ENCODE measurements around the gene MMP25. TPM values are rescaled to one million over a fixed set of nuclear protein-coding genes. Genes with fewer than 3 reads are reported as not detected.

The MMP25 gene
- total RNA-seq, 1 experiment from 2014 or later = 49.0 TPM

- H3K4me1 Mint-ChIP-seq = peaks cover 54% of the 10 kb centered on the region
- TF ChIP-seq ELF4 (CRISPR knock-in tag; IDR thresholded peaks at IDR 0.05; ENCODE audit: low read depth) (no peak), FOXP1 (CRISPR knock-in tag; IDR thresholded peaks at IDR 0.05; ENCODE audit: borderline replicate concordance) (peak; percentile 46; the same call in 1 of the 2 replicates)
- H3K36me3 Mint-ChIP-seq = peaks cover 35% of the 10 kb centered on the region
- POLR2A ChIA-PET = interaction anchor here (2.8 kb wide), 1 partner anchor 13 kb away, joined by 6 read pairs; no protein-coding TSS in a partner anchor
- peak overlapping the region; percentile 93 for H3K4me3 Mint-ChIP-seq
- CTCF ChIA-PET = interaction anchor here (0.9 to 8.5 kb wide), 10 partner anchors 9 to 68 kb away, joined by 3 to 68 read pairs (median 6); partner anchors contain the start of gene ZNF205
- H3K9me3 Mint-ChIP-seq = no peaks in the 10 kb centered on the region
- DNase-seq (ENCODE audit: low spot score) = no peak
- ATAC-seq = no peak
- H3K27ac Mint-ChIP-seq = peak overlapping the region; percentile 65; the same call in 1 of the 2 replicates
- no peaks in the 10 kb centered on the region for H3K27me3 Mint-ChIP-seq (ENCODE audit: low read depth)
These were observed 50.0 kb downstream of the MMP25 start for GRCh38 chr16:3096362-3096761.

GRCh38 chr16:3097266-3097665, 50.9 kb downstream of the MMP25 start:
- Mint-ChIP-seq H3K4me3 (peak overlapping the region; percentile 93), H3K27ac (peak overlapping the region; percentile 99), H3K27me3 (ENCODE audit: low read depth) (no peaks in the 10 kb centered on the region), H3K36me3 (peaks cover 26% of the 10 kb centered on the region), H3K9me3 (no peaks in the 10 kb centered on the region), H3K4me1 (peaks cover 61% of the 10 kb centered on the region)
- ATAC-seq (0 out of 2 replicates have a peak, but pooled peaks have one; percentile 1), DNase-seq (ENCODE audit: low spot score) (no peak)
- no peak for TF ChIP-seq HMGA2 (CRISPR knock-in tag; IDR thresholded peaks at IDR 0.05)
- no peak for TF ChIP-seq ZNF263 (CRISPR knock-in tag; IDR thresholded peaks at IDR 0.05; ENCODE audit: low read depth)
- TF ChIP-seq PRDM15 (CRISPR knock-in tag; IDR thresholded peaks at IDR 0.05) = peak; percentile 63
- no peak for TF ChIP-seq ZNF396 (CRISPR knock-in tag; IDR thresholded peaks at IDR 0.05; ENCODE audit: borderline replicate concordance)
- TF ChIP-seq GTF2I (CRISPR knock-in tag; conservative IDR thresholded peaks at IDR 0.05) = no peak
- TF ChIP-seq TEAD1 (CRISPR knock-in tag; IDR thresholded peaks at IDR 0.05) = no peak
- 0 out of 2 replicates have a peak, but pooled peaks have one; percentile 25 for TF ChIP-seq FOXP1 (CRISPR knock-in tag; IDR thresholded peaks at IDR 0.05; ENCODE audit: borderline replicate concordance)
- 0 out of 2 replicates have a peak, but pooled peaks have one; percentile 25 for TF ChIP-seq SP1 (CRISPR knock-in tag; conservative IDR thresholded peaks at IDR 0.05)
- TF ChIP-seq PREB (CRISPR knock-in tag; IDR thresholded peaks at IDR 0.05; ENCODE audit: borderline replicate concordance) = no peak
- no peak for TF ChIP-seq PRRX2 (CRISPR knock-in tag; IDR thresholded peaks at IDR 0.05)
- peak; percentile 46; the same call in 1 of the 2 replicates for TF ChIP-seq NFE2L1 (CRISPR knock-in tag; IDR thresholded peaks at IDR 0.05)
- no peak for TF ChIP-seq JUN (CRISPR knock-in tag; IDR thresholded peaks at IDR 0.05)
- no peak for TF ChIP-seq USF1 (CRISPR knock-in tag; IDR thresholded peaks at IDR 0.05)
- no peak for TF ChIP-seq CREM (CRISPR knock-in tag; IDR thresholded peaks at IDR 0.05)
- CTCF ChIA-PET = interaction anchor here (0.9 to 8.5 kb wide), 9 partner anchors 18 to 132 kb away, joined by 3 to 68 read pairs (median 21); partner anchors contain the start of genes TNFRSF12A and ZNF213
- POLR2A ChIA-PET = interaction anchor here (0.7 to 3.4 kb wide), 6 partner anchors 9 to 85 kb away, joined by 3 to 29 read pairs (median 6); no protein-coding TSS in a partner anchor

Measured in WTC11 (cell line).